ENCODE results near the gene ATP9B. TPM values are rescaled to one million over a fixed set of nuclear protein-coding genes. Genes with fewer than 3 reads are reported as not detected.
A peak's percentile ranks its signal among the peaks of the same experiment; 100 is the strongest.

ATP9B gene
- total RNA-seq, 1 donor from 2014 or later: 48.6 TPM

- Histone ChIP-seq H3K27ac (no peak overlapping the region), H3K9me3 (no peaks in the 10 kb centered on the region), H3K4me3 (no peak overlapping the region), H3K36me3 (peaks cover 8% of the 10 kb centered on the region), H3K27me3 (ENCODE audit: low read depth) (no peaks in the 10 kb centered on the region), H3K4me1 (no peaks in the 10 kb centered on the region)
- TF ChIP-seq, protein P1, sequence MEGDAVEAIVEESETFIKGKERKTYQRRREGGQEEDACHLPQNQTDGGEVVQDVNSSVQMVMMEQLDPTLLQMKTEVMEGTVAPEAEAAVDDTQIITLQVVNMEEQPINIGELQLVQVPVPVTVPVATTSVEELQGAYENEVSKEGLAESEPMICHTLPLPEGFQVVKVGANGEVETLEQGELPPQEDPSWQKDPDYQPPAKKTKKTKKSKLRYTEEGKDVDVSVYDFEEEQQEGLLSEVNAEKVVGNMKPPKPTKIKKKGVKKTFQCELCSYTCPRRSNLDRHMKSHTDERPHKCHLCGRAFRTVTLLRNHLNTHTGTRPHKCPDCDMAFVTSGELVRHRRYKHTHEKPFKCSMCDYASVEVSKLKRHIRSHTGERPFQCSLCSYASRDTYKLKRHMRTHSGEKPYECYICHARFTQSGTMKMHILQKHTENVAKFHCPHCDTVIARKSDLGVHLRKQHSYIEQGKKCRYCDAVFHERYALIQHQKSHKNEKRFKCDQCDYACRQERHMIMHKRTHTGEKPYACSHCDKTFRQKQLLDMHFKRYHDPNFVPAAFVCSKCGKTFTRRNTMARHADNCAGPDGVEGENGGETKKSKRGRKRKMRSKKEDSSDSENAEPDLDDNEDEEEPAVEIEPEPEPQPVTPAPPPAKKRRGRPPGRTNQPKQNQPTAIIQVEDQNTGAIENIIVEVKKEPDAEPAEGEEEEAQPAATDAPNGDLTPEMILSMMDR (IDR thresholded peaks at IDR 0.05): no peak
- ATAC-seq: no peak
- intact Hi-C loops (cut with DNase I): no loop called here
- DNase-seq: no peak
Observed at GRCh38 chr18:79211844-79212243, 142.7 kb downstream of the ATP9B start.

- TF ChIP-seq, protein P1 (IDR thresholded peaks at IDR 0.05): no peak
- Histone ChIP-seq H3K4me1 (no peaks in the 10 kb centered on the region), H3K27ac (no peak overlapping the region), H3K9me3 (no peaks in the 10 kb centered on the region), H3K36me3 (peaks cover 10% of the 10 kb centered on the region), H3K27me3 (ENCODE audit: low read depth) (no peaks in the 10 kb centered on the region), H3K4me3 (no peak overlapping the region)
- intact Hi-C loops (cut with DNase I): no loop called here
- DNase-seq (no peak), ATAC-seq (no peak)
Observed at GRCh38 chr18:79214056-79214455, 144.9 kb downstream of the ATP9B start.

DNA sequence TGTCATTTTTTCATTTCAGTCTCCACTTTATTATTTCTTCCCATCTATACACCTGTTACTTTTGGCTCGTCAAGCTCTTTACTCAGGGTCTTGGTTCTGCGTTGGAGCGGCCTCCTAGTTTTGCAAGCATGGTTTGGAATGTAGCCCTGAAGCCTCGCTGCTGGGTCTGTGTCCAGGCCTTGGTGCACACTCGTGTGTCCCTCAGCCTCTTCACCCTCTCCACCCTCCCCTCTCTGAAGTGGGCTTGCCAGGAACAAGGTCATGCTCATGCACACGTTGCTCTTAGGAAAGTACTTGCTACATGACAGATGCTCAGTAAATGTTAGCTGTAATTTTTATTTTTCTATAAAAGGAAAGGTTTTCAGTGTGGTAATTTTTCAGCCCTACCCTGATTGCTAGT lies 147.0 kb downstream of the ATP9B start:
- Histone ChIP-seq H3K4me3 (no peak overlapping the region), H3K27ac (no peak overlapping the region), H3K36me3 (peaks cover 16% of the 10 kb centered on the region), H3K4me1 (no peaks in the 10 kb centered on the region), H3K9me3 (no peaks in the 10 kb centered on the region), H3K27me3 (ENCODE audit: low read depth) (no peaks in the 10 kb centered on the region)
- DNase-seq (no peak), ATAC-seq (no peak)
- intact Hi-C loops (cut with DNase I): no loop called here
- TF ChIP-seq, protein P1 (IDR thresholded peaks at IDR 0.05): no peak

DNA sequence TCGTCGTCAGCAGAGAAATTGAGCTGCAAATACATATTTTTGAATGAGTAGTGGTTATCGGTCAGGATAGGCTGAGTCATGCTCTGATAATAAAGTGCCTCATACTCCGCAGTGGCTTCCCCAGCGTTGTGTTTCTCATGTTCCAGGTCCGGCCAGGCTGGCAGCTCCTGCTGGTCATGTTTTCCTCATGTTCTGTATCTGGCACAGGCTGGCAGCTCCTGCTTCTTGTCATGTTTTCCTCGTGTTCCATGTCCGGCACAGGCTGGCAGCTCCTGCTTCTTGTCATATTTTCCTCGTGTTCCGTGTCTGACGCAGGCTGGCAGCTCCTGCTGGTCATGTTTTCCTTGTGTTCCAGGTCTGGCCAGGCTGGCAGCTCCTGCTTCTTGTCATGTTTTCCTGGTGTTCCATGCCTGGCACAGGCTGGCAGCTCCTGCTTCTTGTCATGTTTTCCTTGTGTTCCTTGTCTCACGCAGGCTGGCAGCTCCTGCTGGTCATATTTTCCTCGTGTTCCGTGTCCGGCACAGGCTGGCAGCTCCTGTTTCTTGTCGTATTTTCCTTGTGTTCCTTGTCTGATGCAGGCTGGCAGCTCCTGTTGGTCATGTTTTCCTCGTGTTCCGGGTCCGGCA lies 148.9 kb downstream of the ATP9B start:
- intact Hi-C loops (cut with DNase I): no loop called here
- H3K9me3 ChIP-seq: no peaks in the 10 kb centered on the region
- H3K4me3 ChIP-seq: no peak overlapping the region
- ATAC-seq (no peak), DNase-seq (no peak)
- no peak overlapping the region for H3K27ac ChIP-seq
- peaks cover 18% of the 10 kb centered on the region for H3K36me3 ChIP-seq
- TF ChIP-seq, protein P1 (IDR thresholded peaks at IDR 0.05): no peak
- H3K27me3 ChIP-seq (ENCODE audit: low read depth): no peaks in the 10 kb centered on the region
- no peaks in the 10 kb centered on the region for H3K4me1 ChIP-seq

GRCh38 chr18:79218605-79219190 lies 149.5 kb downstream of the ATP9B start:
- H3K4me3 ChIP-seq: no peak overlapping the region
- H3K27me3 ChIP-seq (ENCODE audit: low read depth): no peaks in the 10 kb centered on the region
- ATAC-seq (peak; percentile 51 to 68), DNase-seq (no peak)
- no peaks in the 10 kb centered on the region for H3K9me3 ChIP-seq
- TF ChIP-seq, protein P1 (IDR thresholded peaks at IDR 0.05): no peak
- intact Hi-C loops (cut with DNase I): no loop called here
- H3K27ac ChIP-seq: no peak overlapping the region
- peaks cover 18% of the 10 kb centered on the region for H3K36me3 ChIP-seq
- H3K4me1 ChIP-seq: no peaks in the 10 kb centered on the region
